GM18502 (cell line): ENCODE data around the gene TBC1D30.
"Not testable (repeated sequence)": the region's sequence is repeated elsewhere in the genome, so short reads cannot be mapped to it uniquely, and the experiment has no call there.

Experiments
- ATAC-seq: cut with Tn5 transposase; IDR thresholded peaks from one replicate; pipeline ENCODE4 v1.9.1; 2021; ENCODE audit warnings: mild to moderate bottlenecking; ENCODE audit not compliant: unreplicated experiment, poor library complexity

The TBC1D30 gene

GRCh38 chr12:64848409-64848808, 24.0 kb downstream of the TBC1D30 start:
- ATAC-seq = not testable (repeated sequence)

- no peak for ATAC-seq
Observed at GRCh38 chr12:64858882-64859605, 34.6 kb downstream of the TBC1D30 start.

GRCh38 chr12:64860446-64860998, 36.1 kb downstream of the TBC1D30 start:
- no peak for ATAC-seq

- ATAC-seq = no peak
Observed at GRCh38 chr12:64864319-64864718, 39.9 kb downstream of the TBC1D30 start.

GRCh38 chr12:64875186-64875585, 50.7 kb downstream of the TBC1D30 start:
- no peak for ATAC-seq

- peak; percentile 9 for ATAC-seq
Observed at GRCh38 chr12:64876388-64877071, 52.1 kb downstream of the TBC1D30 start.

GRCh38 chr12:64877363-64878004, 53.0 kb downstream of the TBC1D30 start:
- ATAC-seq = peak; percentile 86

GRCh38 chr12:64882687-64883086, 58.2 kb downstream of the TBC1D30 start:
- no peak for ATAC-seq

GRCh38 chr12:64883264-64884163, 59.1 kb downstream of the TBC1D30 start:
- ATAC-seq = peak; percentile 64

- ATAC-seq = no peak
Observed at GRCh38 chr12:64884164-64884542, 59.7 kb downstream of the TBC1D30 start.

GRCh38 chr12:64884728-64885127, 60.3 kb downstream of the TBC1D30 start:
- no peak for ATAC-seq

- no peak for ATAC-seq
Observed at GRCh38 chr12:64889434-64890216, 65.2 kb downstream of the TBC1D30 start.

- ATAC-seq = peak; percentile 59
Observed at GRCh38 chr12:64890873-64891468, 66.5 kb downstream of the TBC1D30 start.

- ATAC-seq = no peak
Observed at GRCh38 chr12:64891629-64892028, 67.2 kb downstream of the TBC1D30 start.

GRCh38 chr12:64892561-64892960, 68.1 kb downstream of the TBC1D30 start:
- ATAC-seq = no peak

- no peak for ATAC-seq
Observed at GRCh38 chr12:64893961-64894360, 69.5 kb downstream of the TBC1D30 start.

- ATAC-seq = no peak
Observed at GRCh38 chr12:64894827-64895475, 70.5 kb downstream of the TBC1D30 start.

GRCh38 chr12:64895526-64895925, 71.1 kb downstream of the TBC1D30 start:
- no peak for ATAC-seq
